HAP-1 (cell line): ENCODE measurements around the gene HCAR3.
"Not testable (repeated sequence)": the region's sequence is repeated elsewhere in the genome, so short reads cannot be mapped to it uniquely, and the experiment has no call there.

Experiments used
- DNase-seq, 2 experiments: peaks; one replicate each; pipeline ENCODE4 v3.0.0-alpha.2; 2016 to 2020; ENCODE audit warnings: low spot score in 2 of 2
- H3K27me3 ChIP-seq: fragments of 250-450 bp; sonication (Bioruptor Pico); 2 replicates; pipeline ENCODE4 v1.5.1; 2020; ENCODE audit warnings: low read depth, mild to moderate bottlenecking, moderate library complexity
- H3K36me3 ChIP-seq: fragments of 250-450 bp; sonication (Bioruptor Pico); replicated peaks from 2 replicates; pipeline ENCODE4 v1.5.1; 2020; ENCODE audit warnings: mild to moderate bottlenecking
- H3K4me1 ChIP-seq: fragments of 250-450 bp; sonication (Bioruptor Pico); 2 replicates; pipeline ENCODE4 v1.5.1; 2020; ENCODE audit warnings: mild to moderate bottlenecking
- H3K4me3 ChIP-seq: fragments of 250-450 bp; sonication (Bioruptor Pico); 2 replicates; pipeline ENCODE4 v1.5.1; 2020; ENCODE audit warnings: mild to moderate bottlenecking, moderate library complexity
- H3K9me3 ChIP-seq: fragments of 250-450 bp; sonication (Bioruptor Pico); 2 replicates; pipeline ENCODE4 v1.5.1; 2020; ENCODE audit warnings: mild to moderate bottlenecking, moderate library complexity
- in situ Hi-C: fragments of 300-500 bp; cut with MboI; formaldehyde crosslinking; loops from 3 replicates; pipeline ENCODE4 v1.14.3; 2020; ENCODE audit warnings: low sequenced_read_pairs, inconsistent platforms, mixed read lengths

HCAR3 gene

GRCh38 chr12:122703841-122704240, 12.8 kb downstream of the HCAR3 start:
- H3K4me1 ChIP-seq, H3K36me3 ChIP-seq, in situ Hi-C loops, DNase-seq, H3K9me3 ChIP-seq, H3K4me3 ChIP-seq, H3K27me3 ChIP-seq: not testable (repeated sequence)

- H3K4me3 ChIP-seq, H3K9me3 ChIP-seq, H3K27me3 ChIP-seq, in situ Hi-C loops, H3K36me3 ChIP-seq, DNase-seq, H3K4me1 ChIP-seq: not testable (repeated sequence)
Measured at GRCh38 chr12:122702890-122703611, 13.6 kb downstream of the HCAR3 start, which contains the start of gene HCAR2. Gene HCAR2 (minus strand): TSS chr12:122703357. CDS start chr12:122703283, 74 bp downstream.

- H3K4me1 ChIP-seq, H3K9me3 ChIP-seq, DNase-seq, H3K27me3 ChIP-seq, in situ Hi-C loops, H3K36me3 ChIP-seq, H3K4me3 ChIP-seq: not testable (repeated sequence)
Measured at GRCh38 chr12:122701481-122701880, 15.1 kb downstream of the HCAR3 start.

GRCh38 chr12:122700038-122700710, 16.4 kb downstream of the HCAR3 start:
- DNase-seq, in situ Hi-C loops, H3K4me1 ChIP-seq, H3K27me3 ChIP-seq, H3K4me3 ChIP-seq, H3K9me3 ChIP-seq, H3K36me3 ChIP-seq: not testable (repeated sequence)

- H3K9me3 ChIP-seq, in situ Hi-C loops, H3K36me3 ChIP-seq, H3K4me1 ChIP-seq, H3K4me3 ChIP-seq, H3K27me3 ChIP-seq, DNase-seq: not testable (repeated sequence)
Measured at GRCh38 chr12:122696922-122697321, 19.7 kb downstream of the HCAR3 start.

- no peak for DNase-seq
- H3K36me3 ChIP-seq = no peaks in the 10 kb centered on the region
- no peaks in the 10 kb centered on the region for H3K4me1 ChIP-seq
- no peaks in the 10 kb centered on the region for H3K27me3 ChIP-seq
- no peaks in the 10 kb centered on the region for H3K9me3 ChIP-seq
- in situ Hi-C loops = no loop called here
- no peak overlapping the region for H3K4me3 ChIP-seq
Measured at GRCh38 chr12:122691566-122691965, 25.0 kb downstream of the HCAR3 start.

GRCh38 chr12:122688291-122688690, 28.3 kb downstream of the HCAR3 start:
- Histone ChIP-seq H3K36me3 (no peaks in the 10 kb centered on the region), H3K9me3 (no peaks in the 10 kb centered on the region), H3K27me3 (no peaks in the 10 kb centered on the region), H3K4me3 (no peak overlapping the region), H3K4me1 (no peaks in the 10 kb centered on the region)
- in situ Hi-C loops = no loop called here
- DNase-seq = no peak

GRCh38 chr12:122687086-122687485, 29.5 kb downstream of the HCAR3 start:
- no peaks in the 10 kb centered on the region for H3K27me3 ChIP-seq
- no peaks in the 10 kb centered on the region for H3K9me3 ChIP-seq
- no peaks in the 10 kb centered on the region for H3K4me1 ChIP-seq
- no peak overlapping the region for H3K4me3 ChIP-seq
- in situ Hi-C loops = no loop called here
- no peaks in the 10 kb centered on the region for H3K36me3 ChIP-seq
- no peak for DNase-seq

GRCh38 chr12:122686538-122686937, 30.1 kb downstream of the HCAR3 start:
- H3K9me3 ChIP-seq = no peaks in the 10 kb centered on the region
- no peaks in the 10 kb centered on the region for H3K4me1 ChIP-seq
- H3K27me3 ChIP-seq = no peaks in the 10 kb centered on the region
- no peak overlapping the region for H3K4me3 ChIP-seq
- in situ Hi-C loops = no loop called here
- DNase-seq = no peak
- no peaks in the 10 kb centered on the region for H3K36me3 ChIP-seq

GRCh38 chr12:122684297-122684813, 32.3 kb downstream of the HCAR3 start:
- Histone ChIP-seq H3K4me3 (no peak overlapping the region), H3K36me3 (no peaks in the 10 kb centered on the region), H3K27me3 (no peaks in the 10 kb centered on the region), H3K9me3 (no peaks in the 10 kb centered on the region), H3K4me1 (no peaks in the 10 kb centered on the region)
- in situ Hi-C loops = no loop called here
- no peak for DNase-seq

- DNase-seq = no peak
- H3K9me3 ChIP-seq = no peaks in the 10 kb centered on the region
- H3K4me1 ChIP-seq = no peaks in the 10 kb centered on the region
- H3K27me3 ChIP-seq = no peaks in the 10 kb centered on the region
- no peaks in the 10 kb centered on the region for H3K36me3 ChIP-seq
- in situ Hi-C loops = no loop called here
- H3K4me3 ChIP-seq = no peak overlapping the region
Measured at GRCh38 chr12:122681814-122682213, 34.8 kb downstream of the HCAR3 start.

GRCh38 chr12:122680989-122681388, 35.6 kb downstream of the HCAR3 start:
- H3K36me3 ChIP-seq, H3K4me3 ChIP-seq, H3K9me3 ChIP-seq, H3K4me1 ChIP-seq, in situ Hi-C loops, H3K27me3 ChIP-seq, DNase-seq: not testable (repeated sequence)

- in situ Hi-C loops, H3K9me3 ChIP-seq, H3K4me3 ChIP-seq, H3K36me3 ChIP-seq, H3K4me1 ChIP-seq, DNase-seq, H3K27me3 ChIP-seq: not testable (repeated sequence)
Measured at GRCh38 chr12:122676781-122677180, 39.8 kb downstream of the HCAR3 start.

GRCh38 chr12:122676015-122676414, 40.6 kb downstream of the HCAR3 start:
- H3K4me1 ChIP-seq, H3K27me3 ChIP-seq, H3K36me3 ChIP-seq, H3K4me3 ChIP-seq, H3K9me3 ChIP-seq, DNase-seq, in situ Hi-C loops: not testable (repeated sequence)
